Esophagus muscularis mucosa (tissue), 4 donors: ENCODE data around the gene SSPN. TPM values are rescaled to one million over a fixed set of nuclear protein-coding genes. Genes with fewer than 3 reads are reported as not detected.

Source experiments
- DNase-seq: peaks from one replicate; pipeline ENCODE4 v3.0.0-alpha.2; 2017; ENCODE audit errors: extremely low spot score
- H3K27ac ChIP-seq, 4 donors: fragments of 200-600 bp; sonication (generic); replicated peaks in 1 of 4; 1 replicate in 3 of 4; 2 replicates in 1 of 4; pipeline ENCODE4 v1.5.1; 2016 to 2019; ENCODE audit warnings: mild to moderate bottlenecking in 1 of 4
- H3K27me3 ChIP-seq, 4 donors: fragments of 200-600 bp; sonication (generic); one replicate each; pipeline versions ENCODE4 v1.5.1 to v1.6.0; 2016 to 2019
- H3K36me3 ChIP-seq, 4 donors: fragments of 200-600 bp; sonication (generic); one replicate each; pipeline ENCODE4 v1.5.1; 2016 to 2019
- H3K4me1 ChIP-seq, 4 donors: fragments of 200-600 bp; sonication (generic); one replicate each; pipeline ENCODE4 v1.5.1; 2016 to 2019
- H3K4me3 ChIP-seq, 4 donors: fragments of 200-600 bp; sonication (generic); 1 replicate in 2 of 4; 2 replicates in 2 of 4; pipeline ENCODE4 v1.5.1; 2016 to 2019; ENCODE audit warnings: mild to moderate bottlenecking in 4 of 4, moderate library complexity in 1 of 4
- H3K9me3 ChIP-seq, 4 donors: fragments of 200-600 bp; sonication (generic); 1 replicate in 3 of 4; 2 replicates in 1 of 4; pipeline ENCODE4 v1.5.1; 2016 to 2019
- CTCF ChIP-seq, 3 experiments: fragments of 200-600 bp in 2 of 3; fragments of 450-650 bp in 1 of 3; sonication (generic) in 2 of 3; IDR thresholded peaks; one replicate each; pipeline ENCODE4 v1.5.1; 2017 to 2019; ENCODE audit warnings: antibody characterized with exemption in 3 of 3, mild to moderate bottlenecking in 2 of 3, moderate library complexity in 1 of 3
- EP300 ChIP-seq: sonication (generic); formaldehyde crosslinking; IDR thresholded peaks from one replicate; pipeline ENCODE4 v1.6.1; 2017; ENCODE audit warnings: antibody characterized with exemption
- POLR2A ChIP-seq: fragments of 450-650 bp; IDR thresholded peaks from one replicate; pipeline ENCODE4 v1.6.1; 2017; ENCODE audit warnings: antibody characterized with exemption, moderate library complexity, mild to moderate bottlenecking, low read depth
- POLR2AphosphoS5 ChIP-seq, 2 donors: sonication (generic); formaldehyde crosslinking; IDR thresholded peaks; one replicate each; pipeline ENCODE4 v1.6.1; 2017; ENCODE audit warnings: antibody characterized with exemption in 2 of 2
- WGBS: methylation state at CpG from one replicate; pipeline ENCODE4 v1.1.5; 2018; 5-methylcytosine and 5-hydroxymethylcytosine counted together
- intact Hi-C: fragments of 100-400 bp; cut with DNase I; formaldehyde crosslinking; loops from one replicate; pipeline ENCODE4 v1.15.1; 2023
- total RNA-seq, 4 donors: library from RNA; depleted of rRNA; stranded (reverse); fragments of >200 nt; gene quantifications; one replicate each; pipeline versions ENCODE4 v1.1.0 to v1.2.1, GENCODE V29; 2016

SSPN gene
- total RNA-seq, 4 donors from 2014 or later, result 36.4 to 81.8 (median 64.9) TPM

GRCh38 chr12:26247873-26248272 lies 52.5 kb downstream of the SSPN start:
- intact Hi-C loops, result no loop called here
- H3K4me1 ChIP-seq, result no peaks in the 10 kb centered on the region
- TF ChIP-seq POLR2A, result no peak
- TF ChIP-seq CTCF (IDR thresholded peaks at IDR 0.05), result no peak
- no peak for TF ChIP-seq POLR2AphosphoS5 (IDR thresholded peaks at IDR 0.05)
- no peak for TF ChIP-seq EP300
- H3K27ac ChIP-seq, result no peak overlapping the region
- no peak overlapping the region for H3K4me3 ChIP-seq
- DNase-seq, result no peak
- no peaks in the 10 kb centered on the region for H3K9me3 ChIP-seq
- H3K36me3 ChIP-seq, result no peaks in the 10 kb centered on the region
- 63% methylated on average over 4 of the region's 4 CpGs for WGBS
- H3K27me3 ChIP-seq, result no peaks in the 10 kb centered on the region

- TF ChIP-seq CTCF (IDR thresholded peaks at IDR 0.05) (no peak), EP300 (no peak), POLR2AphosphoS5 (IDR thresholded peaks at IDR 0.05) (no peak), POLR2A (no peak)
- intact Hi-C loops, result no loop called here
- Histone ChIP-seq H3K27ac (no peak overlapping the region), H3K4me1 (no peaks in the 10 kb centered on the region), H3K9me3 (no peaks in the 10 kb centered on the region), H3K27me3 (no peaks in the 10 kb centered on the region), H3K36me3 (no peaks in the 10 kb centered on the region), H3K4me3 (no peak overlapping the region)
- WGBS, result 91% methylated on average over 3 of the region's 3 CpGs
- DNase-seq, result no peak
These were observed 55.4 kb downstream of the SSPN start for GRCh38 chr12:26250801-26251200.

- Histone ChIP-seq H3K27ac (no peak overlapping the region), H3K4me1 (no peaks in the 10 kb centered on the region), H3K27me3 (no peaks in the 10 kb centered on the region), H3K36me3 (no peaks in the 10 kb centered on the region), H3K9me3 (no peaks in the 10 kb centered on the region), H3K4me3 (no peak overlapping the region)
- 76% methylated on average over 6 of the region's 6 CpGs for WGBS
- TF ChIP-seq POLR2A, result no peak
- no peak for DNase-seq
- intact Hi-C loops, result no loop called here
These were observed 56.2 kb downstream of the SSPN start for GRCh38 chr12:26251600-26251999.

GRCh38 chr12:26252946-26253345 lies 57.6 kb downstream of the SSPN start:
- H3K4me1 ChIP-seq, result no peaks in the 10 kb centered on the region
- intact Hi-C loops, result no loop called here
- H3K36me3 ChIP-seq, result no peaks in the 10 kb centered on the region
- H3K4me3 ChIP-seq, result no peak overlapping the region
- DNase-seq, result no peak
- no peak overlapping the region for H3K27ac ChIP-seq
- H3K27me3 ChIP-seq, result no peaks in the 10 kb centered on the region
- TF ChIP-seq EP300, result no peak
- no peak for TF ChIP-seq POLR2AphosphoS5 (IDR thresholded peaks at IDR 0.05)
- no peak for TF ChIP-seq CTCF (IDR thresholded peaks at IDR 0.05)
- no peak for TF ChIP-seq POLR2A
- peaks cover 0 to 3% (median 0%) of the 10 kb centered on the region in 4 donors for H3K9me3 ChIP-seq
- WGBS, result 69% methylated on average over 1 of the region's 1 CpG

GRCh38 chr12:26255893-26256645 lies 60.7 kb downstream of the SSPN start:
- DNase-seq, result no peak
- no peaks in the 10 kb centered on the region for H3K4me1 ChIP-seq
- H3K36me3 ChIP-seq, result no peaks in the 10 kb centered on the region
- TF ChIP-seq EP300 (no peak), POLR2A (no peak)
- intact Hi-C loops, result no loop called here
- no peak overlapping the region for H3K27ac ChIP-seq
- 100% methylated on average over 7 of the region's 7 CpGs for WGBS
- no peak overlapping the region for H3K4me3 ChIP-seq
- H3K27me3 ChIP-seq, result no peaks in the 10 kb centered on the region
- H3K9me3 ChIP-seq, result peaks cover 0 to 3% (median 0%) of the 10 kb centered on the region in 4 donors
